Measurements from ENCODE around the gene SMARCC1.

DNA sequence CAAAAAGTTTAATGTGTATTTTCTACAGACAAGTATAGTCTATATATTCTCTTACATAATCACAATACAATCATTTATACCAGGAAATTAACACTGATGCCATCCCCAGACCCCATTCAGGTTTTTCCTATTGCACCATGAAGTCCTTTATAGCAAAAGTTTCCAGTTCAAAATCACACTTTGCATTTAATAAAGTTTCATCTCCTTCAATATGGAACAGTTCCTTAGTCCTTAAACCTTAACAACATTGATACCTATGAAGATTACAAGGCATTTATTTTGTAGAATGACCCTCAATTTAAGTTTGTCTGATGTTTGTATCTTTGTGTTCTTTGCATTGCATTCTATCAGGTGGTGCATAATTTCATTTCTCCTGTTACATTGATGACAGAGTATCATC is 2.0 kb upstream of the SMARCC1 start:
- TF ChIP-seq, protein P1, sequence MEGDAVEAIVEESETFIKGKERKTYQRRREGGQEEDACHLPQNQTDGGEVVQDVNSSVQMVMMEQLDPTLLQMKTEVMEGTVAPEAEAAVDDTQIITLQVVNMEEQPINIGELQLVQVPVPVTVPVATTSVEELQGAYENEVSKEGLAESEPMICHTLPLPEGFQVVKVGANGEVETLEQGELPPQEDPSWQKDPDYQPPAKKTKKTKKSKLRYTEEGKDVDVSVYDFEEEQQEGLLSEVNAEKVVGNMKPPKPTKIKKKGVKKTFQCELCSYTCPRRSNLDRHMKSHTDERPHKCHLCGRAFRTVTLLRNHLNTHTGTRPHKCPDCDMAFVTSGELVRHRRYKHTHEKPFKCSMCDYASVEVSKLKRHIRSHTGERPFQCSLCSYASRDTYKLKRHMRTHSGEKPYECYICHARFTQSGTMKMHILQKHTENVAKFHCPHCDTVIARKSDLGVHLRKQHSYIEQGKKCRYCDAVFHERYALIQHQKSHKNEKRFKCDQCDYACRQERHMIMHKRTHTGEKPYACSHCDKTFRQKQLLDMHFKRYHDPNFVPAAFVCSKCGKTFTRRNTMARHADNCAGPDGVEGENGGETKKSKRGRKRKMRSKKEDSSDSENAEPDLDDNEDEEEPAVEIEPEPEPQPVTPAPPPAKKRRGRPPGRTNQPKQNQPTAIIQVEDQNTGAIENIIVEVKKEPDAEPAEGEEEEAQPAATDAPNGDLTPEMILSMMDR (IDR thresholded peaks at IDR 0.05; ENCODE audit: poor library complexity): no peak
- TF ChIP-seq EZH2phosphoT487 (IDR thresholded peaks at IDR 0.05; ENCODE audit: low read depth, severe bottlenecking, unreplicated experiment): no peak
